Measurements from ENCODE around the gene APRT. TPM values are rescaled to one million over a fixed set of nuclear protein-coding genes. Genes with fewer than 3 reads are reported as not detected.

APRT gene
- total RNA-seq, 2 donors from 2014 or later, result 165 to 211 TPM

DNA sequence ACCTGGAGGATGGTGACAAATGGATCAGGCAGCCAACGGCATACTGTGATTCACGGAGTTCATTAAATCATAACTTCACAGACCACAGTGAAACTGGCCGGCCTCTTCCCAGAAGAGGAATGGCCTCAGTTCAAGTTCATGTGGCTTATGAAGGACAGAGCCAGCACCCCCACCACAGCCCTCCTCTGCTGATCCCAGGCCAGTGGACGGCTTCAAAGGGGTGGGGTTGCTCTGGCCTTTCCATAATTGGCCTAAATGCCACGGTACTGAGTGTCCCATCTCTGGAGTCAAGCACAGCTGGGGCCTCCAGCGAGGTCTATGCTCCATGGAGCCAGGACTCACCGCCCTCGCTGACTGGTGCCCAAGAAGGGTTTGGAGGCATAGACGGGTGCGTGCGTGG lies 23.7 kb upstream of the APRT start:
- 78% methylated on average over 11 of the region's 11 CpGs for WGBS
- Histone ChIP-seq H3K4me3 (no peak overlapping the region), H3K36me3 (peaks cover 0 to 3% of the 10 kb centered on the region in 2 donors), H3K9me3 (no peaks in the 10 kb centered on the region), H3K27me3 (replicated peaks; ENCODE audit: insufficient read depth) (no peaks in the 10 kb centered on the region), H3K4me1 (replicated peaks) (no peaks in the 10 kb centered on the region), H3K27ac (no peak overlapping the region)
- TF ChIP-seq POLR2AphosphoS5 (IDR thresholded peaks at IDR 0.05), result no peak
- TF ChIP-seq POLR2A (IDR thresholded peaks at IDR 0.05), result no peak
- TF ChIP-seq, protein P1, sequence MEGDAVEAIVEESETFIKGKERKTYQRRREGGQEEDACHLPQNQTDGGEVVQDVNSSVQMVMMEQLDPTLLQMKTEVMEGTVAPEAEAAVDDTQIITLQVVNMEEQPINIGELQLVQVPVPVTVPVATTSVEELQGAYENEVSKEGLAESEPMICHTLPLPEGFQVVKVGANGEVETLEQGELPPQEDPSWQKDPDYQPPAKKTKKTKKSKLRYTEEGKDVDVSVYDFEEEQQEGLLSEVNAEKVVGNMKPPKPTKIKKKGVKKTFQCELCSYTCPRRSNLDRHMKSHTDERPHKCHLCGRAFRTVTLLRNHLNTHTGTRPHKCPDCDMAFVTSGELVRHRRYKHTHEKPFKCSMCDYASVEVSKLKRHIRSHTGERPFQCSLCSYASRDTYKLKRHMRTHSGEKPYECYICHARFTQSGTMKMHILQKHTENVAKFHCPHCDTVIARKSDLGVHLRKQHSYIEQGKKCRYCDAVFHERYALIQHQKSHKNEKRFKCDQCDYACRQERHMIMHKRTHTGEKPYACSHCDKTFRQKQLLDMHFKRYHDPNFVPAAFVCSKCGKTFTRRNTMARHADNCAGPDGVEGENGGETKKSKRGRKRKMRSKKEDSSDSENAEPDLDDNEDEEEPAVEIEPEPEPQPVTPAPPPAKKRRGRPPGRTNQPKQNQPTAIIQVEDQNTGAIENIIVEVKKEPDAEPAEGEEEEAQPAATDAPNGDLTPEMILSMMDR (IDR thresholded peaks at IDR 0.05), result no peak
- no peak for DNase-seq (ENCODE audit: low spot score)
- intact Hi-C loops (cut with DNase I), result no loop called here

DNA sequence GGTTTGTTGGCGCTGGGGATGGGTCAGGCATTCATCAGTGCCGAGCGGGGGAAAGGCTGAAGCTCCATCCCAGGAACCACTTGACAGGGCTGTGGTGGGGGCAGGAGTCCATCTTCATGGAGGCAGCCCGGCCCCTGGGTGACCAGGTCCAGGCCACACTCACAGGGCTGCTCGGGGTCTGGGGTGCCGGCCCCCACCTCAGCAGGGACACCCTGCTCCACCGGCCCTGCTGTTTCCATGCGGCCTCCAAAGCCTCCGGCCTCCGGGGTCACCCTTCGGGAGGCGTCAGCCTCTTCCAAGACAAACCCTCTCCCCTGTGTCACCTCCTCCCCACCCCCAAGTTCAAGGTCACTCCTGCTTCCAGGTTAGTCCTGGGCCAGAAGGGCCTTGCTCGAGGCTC lies 22.9 kb upstream of the APRT start:
- Histone ChIP-seq H3K36me3 (no peaks in the 10 kb centered on the region), H3K27ac (peak overlapping the region in 1 of 2 donors; percentile 11), H3K4me3 (no peak overlapping the region), H3K4me1 (replicated peaks) (no peaks in the 10 kb centered on the region), H3K9me3 (no peaks in the 10 kb centered on the region), H3K27me3 (replicated peaks; ENCODE audit: insufficient read depth) (no peaks in the 10 kb centered on the region)
- intact Hi-C loops (cut with DNase I), result no loop called here
- 95% methylated on average over 13 of the region's 13 CpGs for WGBS
- no peak for TF ChIP-seq POLR2A (IDR thresholded peaks at IDR 0.05)
- TF ChIP-seq POLR2AphosphoS5 (IDR thresholded peaks at IDR 0.05), result no peak
- TF ChIP-seq, protein P1 (IDR thresholded peaks at IDR 0.05), result no peak
- DNase-seq (ENCODE audit: low spot score), result no peak

DNA sequence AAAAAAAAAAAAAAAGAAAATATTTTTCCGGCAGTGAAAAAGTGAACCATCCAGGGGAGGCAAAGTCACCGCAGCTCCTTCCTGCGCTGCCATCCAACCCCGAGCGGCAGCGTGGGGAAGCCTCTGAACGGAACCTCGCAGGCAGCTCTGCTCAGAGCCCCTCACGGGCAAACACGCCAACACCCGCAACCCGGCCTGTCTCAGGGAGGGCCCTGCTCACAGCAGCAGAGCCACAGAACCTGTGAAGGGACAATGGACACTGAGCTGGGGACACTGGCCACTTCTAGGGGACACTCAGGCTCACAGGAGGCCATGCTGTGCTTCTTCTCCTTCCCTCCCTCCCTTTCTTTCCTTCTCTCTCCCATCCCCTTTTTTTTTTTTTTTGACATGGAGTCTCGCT lies 21.4 kb upstream of the APRT start:
- WGBS, result 95% methylated on average over 13 of the region's 13 CpGs
- Histone ChIP-seq H3K27me3 (replicated peaks; ENCODE audit: insufficient read depth) (no peaks in the 10 kb centered on the region), H3K4me3 (no peak overlapping the region), H3K9me3 (no peaks in the 10 kb centered on the region), H3K4me1 (replicated peaks) (no peaks in the 10 kb centered on the region), H3K36me3 (no peaks in the 10 kb centered on the region), H3K27ac (no peak overlapping the region)
- intact Hi-C loops (cut with DNase I), result no loop called here
- no peak for DNase-seq (ENCODE audit: low spot score)
- TF ChIP-seq POLR2AphosphoS5 (IDR thresholded peaks at IDR 0.05), result no peak
- TF ChIP-seq, protein P1 (IDR thresholded peaks at IDR 0.05), result no peak

GRCh38 chr16:88831838-88832237 lies 20.1 kb upstream of the APRT start:
- H3K9me3 ChIP-seq, result no peaks in the 10 kb centered on the region
- WGBS, result 58% methylated on average over 12 of the region's 13 CpGs

DNA sequence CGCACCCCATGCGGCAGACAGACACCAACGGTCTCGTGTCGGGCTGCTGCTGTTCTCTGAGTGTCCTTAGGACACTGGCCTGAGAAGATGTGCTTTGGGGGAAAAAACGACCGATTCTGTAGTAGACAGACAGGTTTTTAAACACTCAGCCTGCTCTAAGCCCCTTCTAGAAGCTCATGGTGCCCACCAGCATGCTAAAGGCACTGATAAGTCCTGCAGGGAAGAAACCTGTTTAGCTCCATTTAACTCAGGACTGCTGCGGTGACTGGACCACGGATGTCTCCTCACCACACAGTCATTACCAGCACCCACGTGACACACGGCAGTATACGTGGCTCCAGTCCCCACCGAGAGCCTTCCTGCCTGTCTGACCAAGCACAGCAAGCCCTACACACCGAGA lies 19.1 kb upstream of the APRT start:
- TF ChIP-seq POLR2A (IDR thresholded peaks at IDR 0.05), result no peak
- no peak for TF ChIP-seq POLR2AphosphoS5 (IDR thresholded peaks at IDR 0.05)
- TF ChIP-seq, protein P1 (IDR thresholded peaks at IDR 0.05), result no peak
- peak overlapping the region; percentile 38 to 45 for H3K27ac ChIP-seq
- 84% methylated on average over 14 of the region's 14 CpGs for WGBS

More at GRCh38 chr16:88831838-88832237, 20.1 kb upstream of the APRT start:
- Histone ChIP-seq H3K27me3 (replicated peaks; ENCODE audit: insufficient read depth) (no peaks in the 10 kb centered on the region), H3K27ac (no peak overlapping the region), H3K4me3 (no peak overlapping the region), H3K36me3 (no peaks in the 10 kb centered on the region), H3K4me1 (replicated peaks) (no peaks in the 10 kb centered on the region)
- intact Hi-C loops (cut with DNase I), result no loop called here
- no peak for DNase-seq (ENCODE audit: low spot score)
- TF ChIP-seq POLR2A (IDR thresholded peaks at IDR 0.05) (no peak), POLR2AphosphoS5 (IDR thresholded peaks at IDR 0.05) (no peak)
- TF ChIP-seq, protein P1 (IDR thresholded peaks at IDR 0.05), result no peak

More for the DNA sequence above, 19.1 kb upstream of the APRT start:
- H3K4me3 ChIP-seq, result no peak overlapping the region
- intact Hi-C loops (cut with DNase I), result no loop called here
- H3K9me3 ChIP-seq, result no peaks in the 10 kb centered on the region
- H3K27me3 ChIP-seq (replicated peaks; ENCODE audit: insufficient read depth), result no peaks in the 10 kb centered on the region
- H3K36me3 ChIP-seq, result no peaks in the 10 kb centered on the region
- no peak for DNase-seq (ENCODE audit: low spot score)
- no peaks in the 10 kb centered on the region for H3K4me1 ChIP-seq (replicated peaks)

Data from prostate gland (tissue), 2 donors.